ENCODE measurements around the gene HMCN2.

DNA sequence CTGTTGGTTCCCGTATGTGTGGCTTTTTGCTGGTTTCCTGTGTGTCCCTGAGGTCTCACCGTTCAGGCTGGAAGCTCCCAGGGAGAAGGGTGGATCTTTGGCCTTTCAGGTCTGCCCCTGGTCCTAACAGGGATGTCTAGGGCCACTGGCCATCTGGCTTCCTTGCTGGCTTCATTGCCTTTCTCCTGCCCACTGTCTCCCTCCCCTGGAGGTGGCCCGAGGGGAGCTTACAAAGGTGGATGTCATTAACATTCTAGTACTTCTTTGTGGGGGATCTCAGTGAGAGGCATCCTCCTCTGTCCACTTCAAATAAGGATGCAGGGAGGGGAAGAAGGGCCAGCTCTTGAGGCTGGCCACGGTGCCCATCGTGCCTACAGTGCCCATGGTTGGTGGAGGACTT lies 35.2 kb downstream of the HMCN2 start:
- TF ChIP-seq, protein P1, sequence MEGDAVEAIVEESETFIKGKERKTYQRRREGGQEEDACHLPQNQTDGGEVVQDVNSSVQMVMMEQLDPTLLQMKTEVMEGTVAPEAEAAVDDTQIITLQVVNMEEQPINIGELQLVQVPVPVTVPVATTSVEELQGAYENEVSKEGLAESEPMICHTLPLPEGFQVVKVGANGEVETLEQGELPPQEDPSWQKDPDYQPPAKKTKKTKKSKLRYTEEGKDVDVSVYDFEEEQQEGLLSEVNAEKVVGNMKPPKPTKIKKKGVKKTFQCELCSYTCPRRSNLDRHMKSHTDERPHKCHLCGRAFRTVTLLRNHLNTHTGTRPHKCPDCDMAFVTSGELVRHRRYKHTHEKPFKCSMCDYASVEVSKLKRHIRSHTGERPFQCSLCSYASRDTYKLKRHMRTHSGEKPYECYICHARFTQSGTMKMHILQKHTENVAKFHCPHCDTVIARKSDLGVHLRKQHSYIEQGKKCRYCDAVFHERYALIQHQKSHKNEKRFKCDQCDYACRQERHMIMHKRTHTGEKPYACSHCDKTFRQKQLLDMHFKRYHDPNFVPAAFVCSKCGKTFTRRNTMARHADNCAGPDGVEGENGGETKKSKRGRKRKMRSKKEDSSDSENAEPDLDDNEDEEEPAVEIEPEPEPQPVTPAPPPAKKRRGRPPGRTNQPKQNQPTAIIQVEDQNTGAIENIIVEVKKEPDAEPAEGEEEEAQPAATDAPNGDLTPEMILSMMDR (IDR thresholded peaks at IDR 0.05; ENCODE audit: low read length), result no peak
- TF ChIP-seq EZH2phosphoT487 (IDR thresholded peaks at IDR 0.05; ENCODE audit: low read length), result no peak
